GM18867 (cell line): Measurements from ENCODE around the gene CCDC85C.
A peak's percentile ranks its signal among the peaks of the same experiment; 100 is the strongest.

Source experiments
- ATAC-seq: cut with Tn5 transposase; IDR thresholded peaks from one replicate; pipeline ENCODE4 v1.9.1; 2021; ENCODE audit warnings: mild to moderate bottlenecking, moderate library complexity; ENCODE audit not compliant: unreplicated experiment

The CCDC85C gene

DNA sequence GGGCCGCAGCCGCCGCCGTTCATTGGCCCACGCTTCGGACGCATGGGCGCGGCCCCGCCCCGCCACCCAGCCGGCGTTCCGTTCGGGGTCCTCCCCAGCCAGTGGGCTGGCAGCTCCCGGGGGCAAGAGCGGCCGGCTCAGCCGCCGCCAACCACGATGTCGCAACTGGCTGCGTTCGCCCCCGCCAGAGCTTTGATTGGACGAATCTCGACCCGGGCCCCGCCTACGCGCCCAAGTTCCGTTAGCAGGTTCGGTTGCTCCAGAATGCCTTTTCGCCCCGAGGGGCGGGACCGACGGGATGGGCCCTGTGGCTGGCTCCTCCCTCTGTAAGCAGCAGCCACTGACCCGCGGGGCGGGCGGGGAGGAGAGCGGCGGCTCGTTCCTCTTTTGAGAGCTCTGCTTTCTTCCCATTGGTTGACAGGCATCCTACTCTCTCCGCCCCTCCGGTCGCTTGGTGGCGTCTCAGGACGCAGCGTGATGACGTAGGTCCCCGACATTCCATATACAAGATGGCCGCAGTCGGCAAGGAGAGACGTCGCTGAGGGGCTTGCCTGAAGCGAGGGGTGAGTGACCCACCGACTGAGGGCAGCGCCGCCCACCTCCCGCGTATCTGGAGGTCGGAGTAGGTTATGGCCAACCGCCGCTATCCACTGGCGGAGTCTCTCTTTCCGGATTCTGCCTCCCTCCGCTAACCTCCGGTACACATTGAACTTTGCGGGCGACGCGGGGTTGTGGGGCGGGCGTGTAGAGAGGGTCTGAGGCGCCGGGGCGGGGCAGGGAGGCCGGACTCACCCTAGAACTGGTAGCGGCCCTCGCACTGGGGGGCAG lies 122.9 kb downstream of the CCDC85C start, which contains the start of gene CCNK:
Gene CCNK (plus strand): TSS at position 493 of the 828 bp plus-strand sequence. CDS start 11,269 bp downstream, outside the sequence.
- peak; percentile 82 for ATAC-seq

- peak; percentile 7 for ATAC-seq
These were observed 123.8 kb downstream of the CCDC85C start, which contains the start of gene SETD3 for GRCh38 chr14:99479906-99480869. TSS of gene SETD3 (minus strand) at chr14:99480859. CDS start at chr14:99465805, 15,054 bp downstream.

GRCh38 chr14:99479160-99479905 lies 124.7 kb downstream of the CCDC85C start:
- no peak for ATAC-seq

- no peak for ATAC-seq
These were observed 125.9 kb downstream of the CCDC85C start for GRCh38 chr14:99478128-99478527.

DNA sequence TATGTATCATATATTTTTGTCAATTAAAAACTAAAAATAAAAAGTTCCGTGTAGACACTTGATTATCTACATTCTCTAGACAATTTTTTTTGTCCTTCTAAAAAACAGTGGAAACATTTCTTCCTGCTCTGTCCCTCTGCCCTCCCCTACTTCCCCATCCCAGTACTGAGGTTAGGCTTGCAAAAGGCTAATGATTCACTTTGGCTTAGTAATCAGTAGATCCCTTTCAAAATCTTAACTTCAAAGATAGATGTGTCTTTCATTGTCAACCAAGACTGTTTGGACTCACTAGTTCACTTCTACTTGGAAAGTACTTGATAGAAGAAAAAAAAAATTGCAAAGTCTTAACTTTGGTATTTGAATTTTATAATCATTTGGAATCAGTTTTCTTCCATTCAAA lies 127.1 kb downstream of the CCDC85C start:
- ATAC-seq = no peak

GRCh38 chr14:99475660-99476059 lies 128.3 kb downstream of the CCDC85C start:
- no peak for ATAC-seq

DNA sequence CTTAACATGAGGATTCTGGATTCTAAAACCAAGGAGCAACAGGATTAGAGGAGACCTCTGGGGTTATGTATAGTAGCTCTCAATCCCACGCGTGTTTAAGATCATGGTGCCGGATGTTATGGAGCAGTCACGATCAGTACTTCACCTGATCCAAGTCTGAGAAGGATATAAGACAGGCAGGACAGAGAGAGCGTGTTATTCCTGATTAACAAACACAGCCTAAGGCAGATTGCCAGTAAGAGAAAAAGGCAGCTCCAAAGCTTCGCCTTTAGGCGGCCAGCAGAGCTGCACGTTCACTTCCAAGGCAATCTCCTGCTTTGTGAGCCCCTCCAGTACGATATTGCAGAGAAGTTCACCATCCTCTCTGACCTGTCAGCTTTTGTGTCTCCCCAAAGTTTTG lies 128.8 kb downstream of the CCDC85C start:
- ATAC-seq = no peak

GRCh38 chr14:99473458-99473857 lies 130.5 kb downstream of the CCDC85C start:
- no peak for ATAC-seq

GRCh38 chr14:99472937-99473336 lies 131.1 kb downstream of the CCDC85C start:
- no peak for ATAC-seq

GRCh38 chr14:99471731-99472130 lies 132.3 kb downstream of the CCDC85C start:
- ATAC-seq = no peak

- ATAC-seq = no peak
These were observed 135.0 kb downstream of the CCDC85C start for GRCh38 chr14:99468836-99469592.

- no peak for ATAC-seq
These were observed 135.9 kb downstream of the CCDC85C start for GRCh38 chr14:99468081-99468480.

GRCh38 chr14:99467336-99468078 lies 136.5 kb downstream of the CCDC85C start:
- no peak for ATAC-seq

GRCh38 chr14:99466758-99467157 lies 137.2 kb downstream of the CCDC85C start:
- no peak for ATAC-seq

GRCh38 chr14:99465288-99465687 lies 138.7 kb downstream of the CCDC85C start:
- no peak for ATAC-seq

- no peak for ATAC-seq
These were observed 140.0 kb downstream of the CCDC85C start for GRCh38 chr14:99463974-99464373.

GRCh38 chr14:99462210-99462609 lies 141.8 kb downstream of the CCDC85C start:
- ATAC-seq = no peak

GRCh38 chr14:99461411-99462085 lies 142.5 kb downstream of the CCDC85C start:
- no peak for ATAC-seq

DNA sequence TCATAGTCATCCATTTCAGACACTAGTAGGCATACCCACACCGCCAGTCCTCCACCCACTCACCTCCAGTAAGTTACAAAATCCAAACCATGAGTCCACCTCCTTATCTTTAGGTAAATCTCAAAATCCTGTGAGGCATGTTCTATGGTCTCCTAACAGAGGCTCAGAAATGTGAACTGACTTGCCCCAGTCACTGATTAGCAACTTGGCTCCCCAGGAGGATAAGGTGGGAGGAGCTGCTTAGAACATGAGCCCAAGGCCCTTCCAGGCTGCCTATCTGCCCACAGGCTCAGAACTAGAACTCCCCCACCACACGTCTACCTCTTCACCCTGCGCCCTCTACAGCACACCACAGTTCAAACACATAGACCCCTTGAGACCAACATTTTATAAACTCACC lies 143.2 kb downstream of the CCDC85C start:
- no peak for ATAC-seq
